Heart left ventricle (tissue), 16 donors: ENCODE measurements around the gene C3. TPM values are rescaled to one million over a fixed set of nuclear protein-coding genes. Genes with fewer than 3 reads are reported as not detected.
A peak's percentile ranks its signal among the peaks of the same experiment; 100 is the strongest.

Experiments
- ATAC-seq, 4 donors: fragments of 200-7000 bp; cut with Tn5 transposase; one replicate each; pipeline ENCODE4 v1.9.1; 2020 to 2022; ENCODE audit warnings: moderate library complexity in 4 of 4, mild to moderate bottlenecking in 3 of 4, moderate number of reproducible peaks in 1 of 4
- DNase-seq, 5 donors: peaks; one replicate each; pipeline ENCODE4 v3.0.0-alpha.2; 2020
- H3K27ac ChIP-seq, 12 donors: fragments of 200-600 bp; sonication (generic) in 4 of 12; one replicate each; pipeline versions ENCODE4 v1.5.0 to v1.8.0; 2016 to 2022; ENCODE audit warnings: mild to moderate bottlenecking in 2 of 12
- H3K27me3 ChIP-seq, 9 donors: fragments of 200-600 bp; sonication (generic) in 2 of 9; one replicate each; pipeline versions ENCODE4 v1.5.1 to v1.8.0; 2016 to 2022; ENCODE audit warnings: mild to moderate bottlenecking in 3 of 9
- H3K36me3 ChIP-seq, 9 donors: fragments of 200-600 bp; sonication (generic) in 2 of 9; one replicate each; pipeline versions ENCODE4 v1.5.0 to v1.8.0; 2018 to 2022; ENCODE audit warnings: mild to moderate bottlenecking in 2 of 9
- H3K4me1 ChIP-seq, 12 donors: fragments of 200-600 bp; sonication (generic) in 4 of 12; one replicate each; pipeline versions ENCODE4 v1.5.0 to v1.8.0; 2016 to 2022; ENCODE audit warnings: mild to moderate bottlenecking in 3 of 12
- H3K4me3 ChIP-seq, 12 donors: fragments of 200-600 bp; sonication (generic) in 4 of 12; one replicate each; pipeline versions ENCODE4 v1.5.0 to v1.8.0; 2017 to 2022; ENCODE audit warnings: mild to moderate bottlenecking in 9 of 12, moderate library complexity in 4 of 12
- H3K9me3 ChIP-seq, 12 donors: fragments of 200-600 bp; sonication (generic) in 4 of 12; one replicate each; pipeline versions ENCODE4 v1.5.0 to v1.8.0; 2016 to 2022; ENCODE audit warnings: mild to moderate bottlenecking in 1 of 12
- CTCF ChIP-seq, 12 donors: fragments of 200-600 bp; sonication (generic) in 4 of 12; IDR thresholded peaks; one replicate each; pipeline versions ENCODE4 v1.5.0 to v1.8.0; 2018 to 2022; ENCODE audit warnings: antibody characterized with exemption in 12 of 12, mild to moderate bottlenecking in 5 of 12
- POLR2A ChIP-seq, 2 donors: fragments of 450-650 bp; IDR thresholded peaks; one replicate each; pipeline ENCODE4 v1.6.1; 2017; ENCODE audit warnings: antibody characterized with exemption in 2 of 2, mild to moderate bottlenecking in 2 of 2, moderate library complexity in 2 of 2
- WGBS, 4 donors: extraction: QIAGEN DNeasy Blood & Tissue Kit in 2 of 4; methylation state at CpG; one replicate each; pipeline versions ENCODE4 v1.1.5 to v1.1.7; 2013 to 2018; 5-methylcytosine and 5-hydroxymethylcytosine counted together
- intact Hi-C, 10 donors: fragments of 100-400 bp; cut with DNase I; formaldehyde crosslinking; loops; one replicate each; pipeline versions ENCODE4 v1.11.1 to v1.14.2; 2022
- long read RNA-seq, 3 donors: library from polyadenylated mRNA; unstranded; transcript quantifications; one replicate each; pipeline ENCODE4 v2.0.0, GENCODE V29; 2020 to 2021
- polyA plus RNA-seq, 2 donors: library from polyadenylated mRNA; stranded (reverse); fragments of 200-250 nt; gene quantifications; one replicate each; pipeline ENCODE4 v1.2.3, GENCODE V29; 2013
- total RNA-seq, 9 donors: library from RNA; depleted of rRNA in 2 of 9; stranded (reverse); fragments of >200 nt in 2 of 9; fragmentation: NEBNext Ultra II Directional in 3 of 9; extraction: Animal tissue kit (Norgen Biotek cat#: 25700) in 3 of 9; gene quantifications; one replicate each; pipeline versions ENCODE4 v1.1.0 to v1.2.4, GENCODE V29; 2016 to 2023
- donor health status: ischemic (EF 13 %, LVEDD 7.1; RV severe dilation, severe dysfunction).
- donor health status: healthy with polysubstance abuse.
- donor health status: DM: no; HTN: yes; CAD: no.
- donor health status: DM: no; HTN: no; CAD: no.
- donor health status: ischemic (EF 25% LVEDD 6.9; RV normal size, moderate dysfunction).
- donor health status: ischemic (EF 25% LVEDD 5.7; RV mildly dilated, moderate dysfunction).
- donor health status: healthy.
- donor health status: DM: yes; HTN: yes; CAD: no.
- donor health status: ischemic (EF 35%, LVEDD 5.7; RV mildly dilated, moderate dysfunction).
- donor health status: nonischemic (EF 11% LVEDD 7.7; RV severe dilation, severe dysfunction).
- donor health status: DM: yes; HTN: yes; CAD: no.
- donor health status: PGD.
- donor health status: ischemic (EF 29% LVEDD 5.4; RV normal size, mild dysfunction).
- donor health status: nonischemic (EF 23%, LVEDD 6.1; RV moderate dilation, normal function).

Gene C3
- total RNA-seq (1,000 to 10,000 TPM in 1 of 9 donors, 100 to 1,000 TPM in 3, 10 to 100 TPM in 5; 31.7 to 1,888 (median 81.0) TPM), polyA plus RNA-seq (100 to 1,000 TPM in 1 of 2 donors, 10 to 100 TPM in 1; 64.9 to 136 TPM)
- long read RNA-seq, donor 1, full-length matches to known transcripts: 5 of 61 reads
- long read RNA-seq, donor 1, partial matches to known transcripts: 54 of 61 reads
- long read RNA-seq, donor 1, other reads (novel, unspliced or antisense): 2 of 61 reads
- long read RNA-seq, donor 2, full-length matches to known transcripts: 6 of 62 reads
- long read RNA-seq, donor 2, partial matches to known transcripts: 55 of 62 reads
- long read RNA-seq, donor 2, other reads (novel, unspliced or antisense): 1 of 62 reads
- long read RNA-seq, donor 3, full-length matches to known transcripts: 6 of 20 reads
- long read RNA-seq, donor 3, partial matches to known transcripts: 14 of 20 reads
- long read RNA-seq, donor 3, other reads (novel, unspliced or antisense): 0 of 20 reads

- 43 to 64% (median 56%) methylated on average over 4 of the region's 4 CpGs for WGBS, 4 donors
- peak; percentile 49 to 80 (median 63) for DNase-seq
- ATAC-seq: peak; percentile 52 to 87 (median 86)
Observed at GRCh38 chr19:6720369-6721137, at the start of gene C3. Gene C3, minus strand, starts transcription at chr19:6720650. Its CDS starts 61 bp downstream, at chr19:6720589.

GRCh38 chr19:6769006-6769619 is 48.7 kb upstream of the C3 start:
- Histone ChIP-seq H3K4me3 (no peak overlapping the region), H3K9me3 (no peaks in the 10 kb centered on the region), H3K27ac (no peak overlapping the region), H3K27me3 (peaks cover 9 to 32% (median 12%) of the 10 kb centered on the region in 9 donors), H3K4me1 (peaks cover 0 to 26% (median 10%) of the 10 kb centered on the region in 12 donors), H3K36me3 (no peaks in the 10 kb centered on the region)
- 53 to 61% (median 56%) methylated on average over 11 of the region's 11 CpGs for WGBS, 4 donors
- intact Hi-C loops: loop anchor here in 3 of 10 donors (2.0 to 10.0 kb wide), 3 partner anchors 30 to 137 kb away; partner anchors contain the start of gene TRIP10 (in 1 of the 3)
- ATAC-seq (no peak), DNase-seq (no peak)
- TF ChIP-seq CTCF (IDR thresholded peaks at IDR 0.05) (peak; percentile 15 to 50 (median 40)), POLR2A (IDR thresholded peaks at IDR 0.05) (no peak)

More at GRCh38 chr19:6720369-6721137, at the start of gene C3:
- H3K27ac ChIP-seq: peak within 1 kb of the TSS in 4 of 12 donors; percentile 29 to 54 (median 38)
- peak within 1 kb of the TSS in 10 of 12 donors; percentile 5 to 52 (median 32) for H3K4me3 ChIP-seq
- no peaks in the 10 kb centered on the region for H3K9me3 ChIP-seq
- H3K27me3 ChIP-seq: peaks cover 0 to 14% (median 0%) of the 10 kb centered on the region in 9 donors
- intact Hi-C loops: no loop called here
- TF ChIP-seq CTCF (IDR thresholded peaks at IDR 0.05): no peak
- no peak for TF ChIP-seq POLR2A (IDR thresholded peaks at IDR 0.05)
- H3K36me3 ChIP-seq: no peaks in the 10 kb centered on the region
- H3K4me1 ChIP-seq: peaks cover 0 to 48% (median 0%) of the 10 kb centered on the region in 12 donors

GRCh38 chr19:6768236-6768785 is 47.9 kb upstream of the C3 start:
- 60 to 68% (median 64%) methylated on average over 8 of the region's 8 CpGs for WGBS, 4 donors
- peak overlapping the region in 2 of 12 donors; percentile 38 to 54 for H3K4me3 ChIP-seq
- H3K36me3 ChIP-seq: no peaks in the 10 kb centered on the region
- intact Hi-C loops: loop anchor here in 3 of 10 donors (2.0 to 10.0 kb wide), 3 partner anchors 30 to 136 kb away; partner anchors contain the start of gene TRIP10 (in 1 of the 3)
- H3K9me3 ChIP-seq: no peaks in the 10 kb centered on the region
- H3K4me1 ChIP-seq: peaks cover 0 to 26% (median 10%) of the 10 kb centered on the region in 12 donors
- TF ChIP-seq POLR2A (IDR thresholded peaks at IDR 0.05): no peak
- no peak for TF ChIP-seq CTCF (IDR thresholded peaks at IDR 0.05)
- H3K27me3 ChIP-seq: peaks cover 9 to 32% (median 12%) of the 10 kb centered on the region in 9 donors
- H3K27ac ChIP-seq: peak overlapping the region in 1 of 12 donors; percentile 64
- DNase-seq: no peak
- ATAC-seq: no peak
